Skin of body (tissue), 2 donors: ENCODE results near the gene AP3S1. TPM values are rescaled to one million over a fixed set of nuclear protein-coding genes. Genes with fewer than 3 reads are reported as not detected.
A peak's percentile ranks its signal among the peaks of the same experiment; 100 is the strongest.
"Not testable (repeated sequence)": the region's sequence is repeated elsewhere in the genome, so short reads cannot be mapped to it uniquely, and the experiment has no call there.

Experiments used
- DNase-seq: peaks from one replicate; lab custom pipeline; 2025; lab: John Stamatoyannopoulos, UW
- total RNA-seq: library from RNA; depleted of rRNA; stranded (reverse); fragments of >200 nt; gene quantifications from one replicate; pipeline ENCODE4 v1.2.3, GENCODE V29; 2014

The AP3S1 gene
- total RNA-seq, result 99.4 TPM

DNA sequence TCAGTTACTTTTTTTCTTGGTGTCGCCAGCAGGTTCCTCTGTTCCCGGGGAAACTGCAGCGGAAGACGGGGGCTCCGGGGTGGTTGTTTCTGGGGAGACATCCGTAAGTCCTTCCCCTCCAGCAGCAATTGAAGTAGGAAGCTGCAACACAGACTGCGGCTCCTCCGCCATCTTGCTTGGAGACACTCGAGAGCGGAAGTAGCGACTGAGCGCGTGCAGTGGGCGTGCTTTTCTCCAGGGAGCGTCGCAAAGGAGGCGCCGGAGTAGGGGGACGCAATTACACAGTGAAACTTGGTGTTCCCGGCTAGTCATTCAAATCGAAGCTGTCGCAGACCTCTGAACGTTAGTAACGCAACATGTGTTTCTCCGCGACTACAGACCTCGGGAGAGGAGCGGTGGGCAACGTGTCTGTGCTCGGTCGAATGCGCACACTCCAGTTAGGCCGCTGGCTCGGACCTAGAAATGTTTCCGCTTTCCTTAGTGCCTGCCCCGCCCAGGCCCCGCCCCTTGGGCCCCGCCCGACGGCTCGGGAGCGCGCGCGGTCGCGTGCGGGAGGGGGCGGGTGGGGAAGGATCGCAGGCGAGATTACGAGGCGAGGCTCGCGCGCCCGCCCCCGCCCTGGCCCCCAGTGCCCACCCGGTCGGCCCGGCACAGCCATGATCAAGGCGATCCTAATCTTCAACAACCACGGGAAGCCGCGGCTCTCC, at the start of gene AP3S1, which contains the start of gene ATG12:
Gene AP3S1, plus strand, starts transcription at position 554 of the 707 bp plus-strand sequence. Its CDS starts 103 bp downstream, at position 657.
Gene ATG12, minus strand, starts transcription at position 184 of the 707 bp plus-strand sequence. Its CDS starts 13 bp downstream, at position 171.
- peak; percentile 99 for DNase-seq

DNA sequence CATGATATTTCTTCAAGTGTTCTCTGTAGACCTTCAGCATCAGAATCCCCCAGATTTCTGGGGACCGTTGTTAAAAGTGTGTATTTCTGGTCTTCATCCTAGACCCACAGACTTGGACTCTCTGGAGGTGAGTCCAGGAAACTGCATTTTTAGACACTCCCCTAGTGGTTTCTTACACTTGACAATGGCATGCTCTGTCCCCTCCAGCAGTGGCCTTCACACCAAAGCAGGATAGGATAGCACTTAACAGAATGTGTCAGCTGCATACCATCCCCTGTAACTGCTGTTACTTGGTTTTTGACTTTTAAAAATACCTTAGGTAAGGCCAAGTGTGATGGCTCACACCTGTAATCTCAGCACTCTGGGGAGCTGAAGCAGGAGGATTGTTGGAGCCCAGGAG, 46.0 kb upstream of the AP3S1 start:
- no peak for DNase-seq

DNA sequence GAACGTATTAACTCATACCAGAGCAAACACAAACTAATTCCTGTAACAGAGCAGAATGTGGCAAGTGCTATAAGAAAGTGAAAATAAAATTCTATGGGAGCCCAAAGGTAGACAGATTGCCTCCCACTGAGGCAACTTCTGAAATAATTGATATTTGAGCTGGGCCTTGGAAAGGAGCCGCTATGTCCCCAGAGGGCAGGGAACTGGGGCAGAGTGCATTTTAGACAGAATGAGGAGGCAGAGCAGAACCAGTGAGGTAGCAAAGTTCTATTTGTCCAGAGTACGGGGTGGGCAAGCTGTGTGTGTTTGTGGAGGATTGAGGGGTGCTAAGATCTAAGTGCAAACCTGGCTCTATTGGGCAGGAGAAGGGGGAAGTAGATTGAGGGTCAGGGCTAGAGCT, 45.1 kb upstream of the AP3S1 start:
- no peak for DNase-seq

DNA sequence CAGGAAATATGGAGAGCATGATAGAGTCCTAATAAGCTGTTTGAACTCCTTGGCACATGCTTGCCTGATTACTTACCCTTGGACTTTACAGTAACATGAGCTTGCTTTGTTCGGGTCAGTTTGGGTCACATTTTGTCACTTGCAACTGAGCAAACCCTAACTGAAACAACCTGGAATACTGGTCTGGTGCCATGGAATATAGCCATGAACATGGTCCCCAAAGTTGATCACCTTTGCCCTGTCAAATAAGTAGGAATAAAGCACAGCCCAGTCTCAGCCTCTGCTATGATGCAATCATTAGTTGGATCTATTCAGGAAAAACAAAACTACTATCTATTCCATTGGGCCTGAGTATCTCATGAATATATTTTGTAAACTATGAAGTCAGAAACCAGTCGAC, 43.5 kb upstream of the AP3S1 start:
- DNase-seq, result no peak

DNA sequence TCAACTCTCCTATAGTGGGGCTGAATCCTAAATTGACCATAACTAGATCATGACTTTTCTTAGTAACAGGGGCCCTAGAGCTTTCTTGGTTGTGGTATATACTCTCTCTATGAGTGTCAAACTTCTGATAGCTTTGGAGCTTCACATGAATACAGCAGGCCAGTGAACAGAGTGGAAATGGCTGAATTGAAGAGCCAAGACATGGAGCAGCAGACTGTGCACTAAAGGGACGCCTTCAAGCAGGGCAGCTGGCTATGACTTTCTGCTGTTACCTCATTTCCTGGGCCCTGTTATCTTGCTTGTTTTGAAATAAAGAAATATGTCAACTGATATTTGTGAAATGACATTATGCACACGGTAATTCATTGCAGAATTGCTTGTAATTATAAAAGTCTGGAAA, 41.6 kb upstream of the AP3S1 start:
- no peak for DNase-seq

DNA sequence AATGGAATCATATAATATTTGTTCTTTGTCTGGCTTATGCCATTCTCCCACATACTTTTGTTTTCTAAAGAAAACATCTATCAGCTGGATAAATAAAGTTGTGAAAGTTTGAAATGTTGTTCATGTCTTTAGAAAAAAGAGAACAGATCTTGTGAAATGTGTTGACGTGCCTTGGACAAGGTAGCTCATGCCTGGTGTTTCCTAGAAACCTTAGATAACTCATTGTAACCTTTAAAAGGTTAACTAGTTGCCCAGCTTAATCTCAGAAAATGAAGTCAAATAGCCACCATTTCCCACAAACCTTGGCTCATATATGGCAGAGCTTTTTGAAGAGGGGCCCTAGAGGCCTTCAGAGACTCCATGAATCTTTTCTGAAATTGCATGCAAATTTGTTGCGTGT, 40.6 kb upstream of the AP3S1 start:
- DNase-seq, result no peak

DNA sequence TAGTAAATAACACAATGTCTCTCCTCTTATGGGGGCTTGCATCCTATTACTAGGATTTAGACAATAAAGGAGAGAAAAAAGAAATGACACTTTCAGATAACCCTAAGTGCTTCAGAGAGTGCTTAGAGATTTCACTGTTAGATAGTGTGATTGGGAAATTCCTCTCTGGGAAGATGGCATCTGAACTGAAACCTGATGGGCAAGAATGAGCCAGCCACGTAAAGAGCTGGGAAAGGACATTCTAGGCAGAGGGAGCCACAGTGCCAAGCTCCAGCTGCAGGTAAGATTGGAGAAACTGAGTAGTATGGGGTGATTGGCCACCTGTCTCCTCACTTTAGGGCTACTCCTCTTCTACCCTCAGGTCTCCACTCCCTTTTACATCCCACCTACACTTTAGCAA, 39.8 kb upstream of the AP3S1 start:
- no peak for DNase-seq

DNA sequence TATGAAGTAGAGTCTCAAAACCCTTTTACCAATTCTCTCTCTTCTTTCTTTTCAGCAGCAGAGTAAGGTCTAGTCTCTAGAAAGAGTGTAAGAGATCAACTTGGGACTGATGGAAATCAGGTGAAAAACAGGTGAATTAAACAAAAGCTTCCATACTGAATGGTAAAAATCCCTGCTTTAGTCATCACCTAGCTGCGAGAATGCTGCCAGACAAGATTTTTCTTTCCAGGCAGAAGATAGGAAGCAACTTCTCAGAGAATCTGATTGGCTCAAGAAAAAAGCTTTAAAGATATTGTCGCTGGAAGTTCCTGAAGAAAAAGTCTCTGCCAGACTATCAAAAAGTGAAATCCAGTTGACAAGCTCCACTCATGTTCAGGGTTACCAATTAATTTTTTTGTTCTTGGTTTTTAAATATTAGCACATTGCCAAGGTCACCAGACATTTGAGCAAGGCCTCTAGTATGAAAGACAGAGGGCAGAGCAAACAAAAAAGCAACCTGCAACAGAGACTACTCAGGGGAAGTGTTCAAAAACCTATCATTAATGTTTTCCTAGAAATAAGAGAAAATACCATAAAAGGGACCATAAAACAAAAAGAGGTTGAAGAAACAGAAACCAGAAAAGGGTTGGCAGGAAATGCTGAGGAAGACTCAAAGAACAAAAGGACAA, 34.6 kb upstream of the AP3S1 start:
- DNase-seq, result no peak

DNA sequence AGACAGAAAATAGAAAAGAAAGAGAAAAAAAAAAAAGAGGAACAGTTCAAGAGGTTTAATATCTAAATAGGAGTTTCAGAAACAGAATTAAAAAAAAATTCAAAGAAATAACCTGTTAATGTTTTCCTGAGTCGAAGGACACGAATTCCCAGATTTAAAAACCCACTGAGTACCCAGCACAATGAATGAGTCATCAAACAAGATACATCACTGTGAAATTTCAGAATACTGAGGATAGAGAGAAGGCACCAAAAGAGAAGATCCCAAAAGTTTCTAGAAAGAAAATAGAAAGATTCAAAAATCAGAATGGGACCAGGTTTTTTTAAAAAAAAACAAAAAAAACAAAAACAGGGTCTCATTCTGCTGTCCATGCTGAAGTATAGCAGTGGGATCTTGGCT, 34.1 kb upstream of the AP3S1 start:
- DNase-seq, result no peak

DNA sequence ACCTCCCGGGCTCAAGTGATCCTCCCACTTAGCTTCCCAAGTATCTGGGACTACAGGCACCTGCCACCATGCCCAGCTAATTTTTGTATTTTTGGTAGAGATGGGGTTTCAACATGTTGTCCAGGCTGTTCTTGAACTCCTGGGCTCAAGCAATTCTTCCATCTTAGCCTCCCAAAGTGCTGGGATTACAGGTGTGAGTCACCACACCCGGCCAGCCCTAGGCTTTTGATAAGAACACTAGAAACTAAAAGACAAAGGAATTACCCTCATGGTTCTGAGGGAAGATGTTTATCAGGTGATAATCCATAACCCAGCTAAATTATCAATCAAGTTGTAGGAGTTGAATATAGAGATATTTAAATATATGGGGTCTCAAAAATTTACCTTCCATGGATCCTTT, 33.7 kb upstream of the AP3S1 start:
- DNase-seq, result not testable (repeated sequence)

DNA sequence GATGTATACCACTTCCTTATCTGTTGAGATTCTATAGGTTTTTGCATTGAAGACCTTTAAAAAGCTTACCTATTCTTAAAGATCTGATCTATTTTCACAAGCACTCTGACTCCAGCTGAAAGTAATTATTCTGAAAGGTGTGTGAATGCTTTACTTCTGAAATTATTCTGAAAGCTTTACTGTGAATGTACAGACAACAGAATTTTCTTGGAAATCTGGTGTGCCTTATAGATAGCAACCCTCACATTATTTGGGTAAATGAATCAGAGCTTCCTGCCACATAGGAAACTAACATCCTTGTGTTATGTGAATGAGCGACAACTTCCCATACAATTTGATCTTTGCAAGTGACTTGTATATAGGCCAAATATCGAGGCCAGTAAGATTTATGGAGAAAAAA, 31.8 kb upstream of the AP3S1 start:
- DNase-seq, result no peak

DNA sequence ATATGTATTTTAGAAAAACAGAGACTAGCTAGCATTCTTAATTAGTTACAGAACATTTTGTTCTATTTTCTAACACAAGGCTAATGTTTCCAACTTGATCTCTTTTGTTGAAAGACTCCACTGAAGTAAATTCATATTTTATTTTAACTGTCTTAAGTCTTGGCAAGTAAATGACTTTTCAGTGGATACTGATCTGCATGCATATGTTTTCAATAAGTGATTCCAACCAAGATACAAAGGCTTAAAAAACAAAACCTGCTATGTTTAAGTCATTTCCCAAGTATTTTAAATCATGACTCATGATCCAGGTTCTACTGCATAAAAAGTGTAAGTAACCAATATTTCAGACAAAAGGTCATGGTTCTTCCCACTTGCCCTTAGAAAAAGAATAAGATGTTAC, 31.0 kb upstream of the AP3S1 start:
- DNase-seq, result peak; percentile 77

DNA sequence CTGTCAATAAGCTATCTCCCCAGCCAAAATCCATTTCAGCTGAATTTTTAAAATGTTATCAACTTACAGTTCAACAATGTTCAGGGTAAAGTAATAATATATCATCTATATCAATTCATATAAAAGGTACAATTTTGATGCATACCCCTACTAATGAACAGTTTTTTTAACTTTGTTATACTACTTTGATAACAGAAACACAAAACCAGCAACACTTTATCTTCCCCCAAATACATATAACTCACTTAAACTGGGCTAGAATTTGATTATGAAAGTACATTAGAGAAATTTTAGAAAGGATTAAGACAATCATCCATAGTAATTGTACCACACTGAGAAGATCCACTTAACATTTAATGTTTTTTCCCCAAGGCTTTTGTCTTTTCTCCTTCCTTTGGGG, 30.3 kb upstream of the AP3S1 start:
- no peak for DNase-seq

DNA sequence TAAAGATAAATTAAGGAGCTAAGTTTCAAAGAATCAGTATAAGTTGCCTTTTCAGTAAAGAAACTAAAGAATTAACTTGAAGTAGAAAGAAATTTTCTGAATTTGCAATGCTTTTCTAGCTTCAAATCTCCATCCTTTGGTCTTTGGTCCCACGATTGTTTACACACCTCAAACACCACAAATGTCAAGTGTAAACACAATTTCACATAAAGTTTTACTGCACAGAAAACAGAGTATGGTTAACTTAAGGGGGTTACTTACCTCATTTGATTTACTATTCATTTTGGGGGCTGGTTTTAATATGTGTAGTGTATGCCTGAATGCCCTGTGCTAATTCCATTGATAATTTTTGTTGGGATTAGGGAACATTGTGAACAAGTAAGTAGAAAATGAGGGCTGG, 29.4 kb upstream of the AP3S1 start:
- DNase-seq, result no peak

DNA sequence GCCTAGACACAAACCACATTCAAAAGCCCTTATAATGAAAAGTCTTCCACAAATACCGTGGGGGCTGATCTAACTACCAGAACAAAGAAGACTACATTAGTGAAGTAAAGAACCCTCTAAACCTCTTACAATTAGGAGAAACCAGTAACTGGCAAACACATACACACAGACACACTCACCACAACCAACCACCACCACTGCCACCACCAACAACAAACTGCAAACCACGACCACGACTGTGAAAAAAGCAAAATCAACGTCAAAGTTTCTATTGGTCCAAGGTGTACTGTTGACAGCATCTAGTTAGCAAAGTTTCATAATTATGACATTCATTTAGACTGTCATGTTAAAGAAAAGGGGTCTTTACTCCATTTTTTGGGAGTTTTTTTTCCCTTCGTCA, 28.0 kb upstream of the AP3S1 start:
- no peak for DNase-seq

DNA sequence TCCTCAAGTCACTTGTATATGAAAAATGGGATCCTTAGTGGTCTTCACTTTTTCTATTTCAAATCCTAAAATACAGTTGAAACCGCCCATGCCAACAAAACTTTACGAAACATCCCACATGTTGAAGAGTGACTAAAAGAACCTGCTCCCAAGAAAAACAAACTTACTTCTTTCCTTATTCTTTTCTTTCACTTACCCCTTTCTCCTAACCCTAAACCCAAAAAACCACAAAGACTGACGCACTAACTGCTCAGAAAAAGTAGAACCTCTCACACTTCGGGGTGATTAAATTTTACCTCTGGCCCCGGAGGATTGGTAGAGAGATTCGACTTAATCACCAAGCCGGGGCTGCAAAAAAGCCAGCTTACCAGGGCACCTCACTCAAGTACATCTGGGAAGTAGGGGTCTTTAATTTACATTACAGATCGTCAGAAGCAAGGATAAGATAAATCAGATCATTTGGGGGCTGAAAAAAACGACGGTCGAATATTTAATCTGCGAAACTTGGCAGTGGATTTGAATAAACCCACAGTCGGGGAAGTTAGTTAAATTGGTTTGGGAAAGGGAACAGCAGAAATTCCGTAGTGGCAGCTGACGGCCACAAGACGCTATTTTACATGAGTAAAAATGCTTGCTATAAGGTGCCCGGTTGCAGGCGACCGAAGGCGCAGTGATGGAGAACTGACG, 26.6 kb upstream of the AP3S1 start:
- DNase-seq, result no peak

DNA sequence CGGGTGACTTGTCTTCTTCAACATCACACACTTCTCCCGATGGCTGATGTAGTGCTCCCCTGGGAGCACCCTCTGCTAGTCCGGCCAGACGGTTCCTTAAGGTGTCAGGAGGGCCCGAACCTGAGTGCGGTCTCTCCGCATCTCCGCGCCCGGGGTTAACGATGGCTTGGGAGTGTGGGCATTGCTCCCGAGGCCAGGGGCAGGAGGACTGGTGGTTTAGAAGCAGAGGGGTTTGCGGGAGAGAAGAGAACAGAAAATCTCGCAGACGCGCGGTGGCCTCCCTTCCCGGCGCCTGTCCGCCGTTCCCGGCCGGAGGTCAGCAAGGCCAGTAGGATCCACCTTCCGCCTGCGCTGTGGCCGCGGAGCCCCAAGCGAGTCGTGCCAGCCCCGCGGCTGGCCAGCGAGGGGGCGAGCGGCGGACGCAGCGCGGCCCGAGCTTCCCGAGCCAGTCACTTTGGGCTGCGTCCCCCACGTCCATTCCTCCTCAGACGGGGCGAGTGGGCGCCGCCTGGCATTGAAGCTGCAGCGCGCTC, 26.0 kb upstream of the AP3S1 start:
- no peak for DNase-seq

DNA sequence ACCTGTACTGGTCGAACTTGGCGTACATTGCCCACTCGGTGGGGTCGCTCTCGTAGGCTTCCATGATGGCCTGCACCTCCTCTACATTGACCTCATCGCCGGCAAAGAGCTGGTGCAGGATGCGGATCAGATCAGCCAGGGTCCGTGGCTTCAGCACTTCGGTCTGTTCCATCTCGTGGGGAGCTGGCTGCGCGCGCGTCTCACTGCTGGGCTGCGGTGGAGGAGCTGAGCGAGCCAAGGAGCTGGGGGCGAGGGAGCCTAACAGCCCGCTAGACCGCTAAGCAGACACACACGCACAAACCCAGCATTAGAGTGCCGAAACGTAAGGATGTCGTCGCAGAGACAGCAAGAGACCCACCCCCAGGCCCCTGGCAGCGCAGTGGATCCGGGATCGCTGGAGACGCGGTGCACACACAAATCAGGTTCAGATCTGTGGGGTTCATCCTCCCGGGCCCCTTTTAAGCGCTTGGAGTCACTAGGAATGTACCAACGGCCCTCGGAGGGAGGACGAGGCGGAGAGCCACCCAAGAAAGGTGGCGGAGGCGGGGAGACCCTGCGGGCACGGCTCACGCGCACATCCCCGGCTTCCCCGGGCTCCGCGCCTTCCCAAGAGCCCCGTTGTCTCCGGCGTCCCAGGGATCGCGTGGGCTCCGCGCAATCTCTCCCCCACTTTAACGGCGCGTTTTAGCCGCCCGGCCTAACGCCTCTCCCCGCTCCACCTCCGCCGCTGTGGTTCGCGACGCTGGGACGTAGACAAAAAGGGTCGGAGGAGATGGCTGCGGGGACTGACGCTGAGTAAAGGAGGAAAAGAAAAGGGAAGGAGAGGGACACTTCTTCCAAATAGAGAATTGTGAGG, 25.3 kb upstream of the AP3S1 start, which contains the start of gene CDO1:
Gene CDO1, minus strand, starts transcription at position 434 of the 856 bp plus-strand sequence. Its CDS starts 262 bp downstream, at position 172.
- peak; percentile 83 for DNase-seq

DNA sequence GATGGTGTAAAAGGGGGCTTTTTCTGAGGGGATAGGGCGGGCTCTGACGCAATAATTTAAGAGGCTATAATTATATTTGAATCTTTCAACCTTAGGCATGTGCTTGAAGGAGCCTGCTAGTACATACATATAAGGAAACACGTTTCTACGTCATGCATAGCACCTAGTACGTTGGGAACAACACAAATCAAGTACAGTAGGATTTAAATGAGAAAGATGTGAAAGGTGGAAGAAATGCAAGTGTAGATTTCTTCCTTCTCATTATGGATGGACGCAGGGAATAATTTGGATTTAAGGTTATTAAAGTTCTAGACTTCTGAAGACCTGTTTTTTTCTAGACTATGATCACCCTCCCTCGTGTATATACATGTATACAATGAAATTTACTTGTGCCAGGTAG, 24.3 kb upstream of the AP3S1 start:
- no peak for DNase-seq

DNA sequence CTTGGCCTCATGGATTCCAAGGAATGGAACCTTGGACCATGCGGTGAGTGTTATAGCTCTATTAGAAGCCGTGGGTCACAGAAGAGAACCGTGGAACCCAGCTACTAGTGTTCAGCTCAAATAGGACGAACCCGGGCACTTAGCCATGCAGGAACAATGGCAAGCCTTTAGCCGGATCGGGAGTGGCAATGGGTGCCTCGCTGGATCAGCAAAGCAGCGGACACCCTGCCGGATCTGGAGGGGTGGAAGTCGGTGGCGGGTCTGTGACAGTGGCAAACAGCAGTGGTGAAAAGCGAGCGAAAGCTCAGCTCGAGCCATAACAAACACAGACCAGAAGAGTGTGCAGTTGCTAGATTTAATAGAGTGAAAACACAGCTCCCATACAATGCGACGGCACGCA, 22.9 kb upstream of the AP3S1 start:
- DNase-seq, result no peak

DNA sequence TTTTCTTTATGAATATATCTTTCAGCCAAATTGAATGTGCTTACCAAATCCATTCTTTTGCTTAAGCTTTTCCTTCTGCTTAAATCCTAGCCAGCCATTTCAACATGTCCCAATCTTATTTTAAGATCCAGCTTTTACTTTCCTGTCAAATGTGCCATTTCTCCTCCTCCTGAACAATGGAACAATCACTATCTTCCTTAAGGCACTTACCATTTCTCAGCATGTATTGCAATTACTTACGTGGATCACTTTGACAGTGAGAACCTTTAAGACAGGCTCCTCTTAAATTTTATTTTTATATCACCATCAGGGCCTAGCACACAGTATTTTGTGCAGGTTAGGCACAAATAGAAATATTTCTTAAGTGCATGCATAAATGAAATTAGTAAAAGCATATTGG, 20.9 kb upstream of the AP3S1 start:
- no peak for DNase-seq
